HCT116 (cell line): Measurements from ENCODE around the gene METTL24. TPM values are rescaled to one million over a fixed set of nuclear protein-coding genes. Genes with fewer than 3 reads are reported as not detected.

ENCODE experiments used
- ATAC-seq: fragments of 200-7000 bp; cut with Tn5 transposase; 2 replicates; pipeline ENCODE4 v1.9.1; 2020; ENCODE audit warnings: mild to moderate bottlenecking, moderate library complexity
- BruUV-seq: library from RNA; stranded (reverse); fragments of 400-500 nt; replicated peaks from 2 replicates; lab custom pipeline; 2021; lab: Mats Ljungman, UMichigan
- CTCF ChIA-PET: fragments of 300-600 bp; sonication (Branson Sonifier 250); formaldehyde crosslinking; loops from one replicate; lab custom pipeline; 2021; ENCODE audit warnings: antibody characterized with exemption; lab: Charles Lee
- POLR2A ChIA-PET: fragments of 300-600, 350-600 bp; sonication (Branson Sonifier 250); formaldehyde crosslinking; loops from one replicate; lab custom pipeline; 2021; ENCODE audit warnings: antibody characterized with exemption; lab: Charles Lee
- RAD21 ChIA-PET, 2 experiments: fragments of 300-600 bp; sonication (Branson Sonifier 250); formaldehyde crosslinking; loops; one replicate each; lab custom pipeline; 2023; ENCODE audit warnings: low total read pairs in 2 of 2; ENCODE audit not compliant: uncharacterized antibody in 2 of 2, unreplicated experiment in 2 of 2, low non-redundant PET in 1 of 2; lab: Charles Lee
- DNase-seq: peaks from one replicate; pipeline ENCODE4 v3.0.0-alpha.2; 2010; ENCODE audit warnings: low read depth, low spot score
- H2AFZ ChIP-seq: fragments of 200-600 bp; shearing (Covaris generic), sonication (generic); 2 replicates; pipeline ENCODE4 v1.6.1; 2017; ENCODE audit warnings: low read depth, mixed run types, mixed read lengths, antibody characterized with exemption, low read length; ENCODE audit not compliant: poor library complexity, severe bottlenecking
- H3K27ac ChIP-seq: 2 replicates; pipeline ENCODE4 v1.5.1; 2012; ENCODE audit warnings: low read depth, low read length
- H3K27me3 ChIP-seq: fragments of 200-600 bp; sonication (generic); 2 replicates; pipeline ENCODE4 v1.6.1; 2016; ENCODE audit warnings: mixed run types, low read length, mixed read lengths; ENCODE audit not compliant: insufficient read depth
- H3K36me3 ChIP-seq, 2 experiments: fragments of 200-500 bp in 1 of 2; fragments of 200-600 bp in 1 of 2; sonication (Bioruptor generic) in 1 of 2; sonication (generic) in 1 of 2; 2 replicates each; pipeline versions ENCODE4 v1.5.1 to v1.6.1; 2014 to 2016; ENCODE audit warnings: low read length in 2 of 2, inconsistent platforms in 1 of 2, mixed read lengths in 1 of 2, mixed run types in 1 of 2; ENCODE audit not compliant: insufficient read depth in 2 of 2, control insufficient read depth in 1 of 2
- H3K4me1 ChIP-seq, 2 experiments: fragments of 200-600 bp in 1 of 2; sonication (generic) in 1 of 2; 2 replicates each; pipeline versions ENCODE4 v1.5.1 to v1.6.1; 2012 to 2017; ENCODE audit warnings: low read length in 2 of 2, inconsistent platforms in 1 of 2, mild to moderate bottlenecking in 1 of 2, mixed read lengths in 1 of 2, mixed run types in 1 of 2, moderate library complexity in 1 of 2; ENCODE audit not compliant: insufficient read depth in 2 of 2, control insufficient read depth in 1 of 2
- H3K4me2 ChIP-seq: fragments of 200-600 bp; sonication (generic); 2 replicates; pipeline ENCODE4 v1.6.1; 2017; ENCODE audit warnings: mixed run types, low read length, mixed read lengths
- H3K4me3 ChIP-seq, 2 experiments: fragments of 200-600 bp in 1 of 2; sonication (generic) in 1 of 2; replicated peaks in 1 of 2; 2 replicates each; pipeline ENCODE4 v1.5.1; 2011 to 2016; ENCODE audit warnings: low read length in 2 of 2, control low read depth in 1 of 2, low read depth in 1 of 2, mild to moderate bottlenecking in 1 of 2, mixed read lengths in 1 of 2, mixed run types in 1 of 2
- H3K79me2 ChIP-seq: fragments of 200-600 bp; sonication (generic); 2 replicates; pipeline ENCODE4 v1.6.1; 2017; ENCODE audit warnings: mild to moderate bottlenecking, mixed run types, low read length, moderate library complexity, mixed read lengths; ENCODE audit not compliant: insufficient read depth
- H3K9ac ChIP-seq: fragments of 200-600 bp; sonication (generic); 2 replicates; pipeline ENCODE4 v1.6.1; 2016; ENCODE audit warnings: low read length, mixed read lengths
- H3K9me2 ChIP-seq: fragments of 200-600 bp; sonication (generic), shearing (Covaris generic); 2 replicates; pipeline ENCODE4 v1.6.1; 2017; ENCODE audit warnings: mixed run types, mild to moderate bottlenecking, moderate library complexity; ENCODE audit not compliant: insufficient read depth
- H3K9me3 ChIP-seq, 2 experiments: fragments of 200-500 bp in 1 of 2; fragments of 200-600 bp in 1 of 2; sonication (Bioruptor generic) in 1 of 2; sonication (generic) in 1 of 2; 2 replicates each; pipeline ENCODE4 v1.6.1; 2014 to 2017; ENCODE audit warnings: low read length in 2 of 2, mixed read lengths in 2 of 2, inconsistent platforms in 1 of 2, low read depth in 1 of 2, mild to moderate bottlenecking in 1 of 2, mixed run types in 1 of 2, moderate library complexity in 1 of 2; ENCODE audit not compliant: control insufficient read depth in 1 of 2, insufficient read depth in 1 of 2
- H4K20me1 ChIP-seq: fragments of 200-600 bp; sonication (generic), shearing (Covaris generic); 2 replicates; pipeline ENCODE4 v1.6.1; 2017; ENCODE audit warnings: mixed run types, mild to moderate bottlenecking, moderate library complexity; ENCODE audit not compliant: insufficient read depth
- CBX3 ChIP-seq: IDR thresholded peaks from 2 replicates; pipeline ENCODE4 v1.6.1; 2012; ENCODE audit warnings: low read depth
- CEBPB ChIP-seq: IDR thresholded peaks from 2 replicates; pipeline ENCODE4 v1.6.1; 2012; ENCODE audit warnings: low read depth
- ELF1 ChIP-seq: IDR thresholded peaks from 2 replicates; pipeline ENCODE4 v1.6.1; 2012; ENCODE audit warnings: low read depth, borderline replicate concordance
- EZH2phosphoT487 ChIP-seq: fragments of 200-600 bp; IDR thresholded peaks from 2 replicates; pipeline ENCODE4 v1.6.1; 2018; ENCODE audit warnings: antibody characterized with exemption, borderline replicate concordance
- FOSL1 ChIP-seq: IDR thresholded peaks from 2 replicates; pipeline ENCODE4 v1.6.1; 2012; ENCODE audit warnings: low read depth
- JUND ChIP-seq: IDR thresholded peaks from 2 replicates; pipeline ENCODE4 v1.6.1; 2012
- RAD21 ChIP-seq: IDR thresholded peaks from 2 replicates; pipeline ENCODE4 v1.6.1; 2012; ENCODE audit warnings: low read depth, mild to moderate bottlenecking
- SP1 ChIP-seq: IDR thresholded peaks from 2 replicates; pipeline ENCODE4 v1.6.1; 2012; ENCODE audit warnings: low read depth
- TCF7L2 ChIP-seq: IDR thresholded peaks from 2 replicates; pipeline ENCODE4 v1.7.0; 2011; ENCODE audit warnings: borderline replicate concordance, inconsistent platforms; ENCODE audit not compliant: insufficient read depth, insufficient read length; ENCODE audit errors: extremely low read depth
- ZNF274 ChIP-seq: fragments of 200-500 bp; sonication (Bioruptor generic); IDR thresholded peaks from 2 replicates; pipeline ENCODE4 v1.6.1; 2014; ENCODE audit warnings: mild to moderate bottlenecking, low read depth, low read length, inconsistent platforms
- intact Hi-C: fragments of 100-400 bp; cut with micrococcal nuclease; formaldehyde crosslinking; loops from 2 replicates; pipeline ENCODE4 v1.10.0; 2022
- total RNA-seq: library from RNA; stranded (reverse); gene quantifications from one replicate; pipeline ENCODE4 v1.2.1, GENCODE V29; 2021; ENCODE audit not compliant: unreplicated experiment
- TF ChIP-seq, protein P1 (sequence below): IDR thresholded peaks from 2 replicates; pipeline ENCODE4 v1.6.1; 2012; ENCODE audit warnings: low read depth
- TF ChIP-seq, protein P2 (sequence below): IDR thresholded peaks from 2 replicates; pipeline ENCODE4 v1.6.1; 2011; ENCODE audit warnings: mild to moderate bottlenecking, low read length, moderate library complexity; ENCODE audit not compliant: insufficient replicate concordance; ENCODE audit errors: extremely low read depth
- TF ChIP-seq, protein P3 (sequence below): IDR thresholded peaks from 2 replicates; pipeline ENCODE4 v1.6.1; 2012
- TF ChIP-seq, protein P4 (sequence below): IDR thresholded peaks from 2 replicates; pipeline ENCODE4 v1.6.1; 2012

METTL24 gene
- total RNA-seq, 1 experiment from 2014 or later: not detected

DNA sequence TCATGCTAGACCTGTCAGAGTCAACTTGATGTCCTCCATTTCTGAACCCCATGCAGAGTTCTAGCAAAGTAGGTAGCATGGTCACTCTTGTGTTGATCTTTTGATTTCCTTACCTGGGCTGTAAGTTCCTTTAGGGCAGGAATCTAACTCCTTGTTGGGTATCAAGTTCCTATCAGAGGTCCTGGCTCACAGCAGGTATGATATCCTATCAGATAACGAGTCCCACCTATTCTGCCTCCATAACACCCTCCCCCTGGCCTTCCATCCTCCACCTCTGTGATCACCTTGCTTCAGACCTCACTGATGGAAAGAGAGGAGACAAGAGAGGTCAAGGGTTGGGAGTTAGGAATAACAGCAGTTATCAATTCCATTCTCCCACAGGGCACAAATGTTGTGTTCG is 101.8 kb downstream of the METTL24 start:
- POLR2A ChIA-PET: no interaction called here
- no peak for TF ChIP-seq JUND
- no peak for TF ChIP-seq EZH2phosphoT487
- no peak for TF ChIP-seq RAD21
- no peak for TF ChIP-seq ELF1
- TF ChIP-seq CBX3: no peak
- TF ChIP-seq CEBPB: no peak
- TF ChIP-seq, protein P1, sequence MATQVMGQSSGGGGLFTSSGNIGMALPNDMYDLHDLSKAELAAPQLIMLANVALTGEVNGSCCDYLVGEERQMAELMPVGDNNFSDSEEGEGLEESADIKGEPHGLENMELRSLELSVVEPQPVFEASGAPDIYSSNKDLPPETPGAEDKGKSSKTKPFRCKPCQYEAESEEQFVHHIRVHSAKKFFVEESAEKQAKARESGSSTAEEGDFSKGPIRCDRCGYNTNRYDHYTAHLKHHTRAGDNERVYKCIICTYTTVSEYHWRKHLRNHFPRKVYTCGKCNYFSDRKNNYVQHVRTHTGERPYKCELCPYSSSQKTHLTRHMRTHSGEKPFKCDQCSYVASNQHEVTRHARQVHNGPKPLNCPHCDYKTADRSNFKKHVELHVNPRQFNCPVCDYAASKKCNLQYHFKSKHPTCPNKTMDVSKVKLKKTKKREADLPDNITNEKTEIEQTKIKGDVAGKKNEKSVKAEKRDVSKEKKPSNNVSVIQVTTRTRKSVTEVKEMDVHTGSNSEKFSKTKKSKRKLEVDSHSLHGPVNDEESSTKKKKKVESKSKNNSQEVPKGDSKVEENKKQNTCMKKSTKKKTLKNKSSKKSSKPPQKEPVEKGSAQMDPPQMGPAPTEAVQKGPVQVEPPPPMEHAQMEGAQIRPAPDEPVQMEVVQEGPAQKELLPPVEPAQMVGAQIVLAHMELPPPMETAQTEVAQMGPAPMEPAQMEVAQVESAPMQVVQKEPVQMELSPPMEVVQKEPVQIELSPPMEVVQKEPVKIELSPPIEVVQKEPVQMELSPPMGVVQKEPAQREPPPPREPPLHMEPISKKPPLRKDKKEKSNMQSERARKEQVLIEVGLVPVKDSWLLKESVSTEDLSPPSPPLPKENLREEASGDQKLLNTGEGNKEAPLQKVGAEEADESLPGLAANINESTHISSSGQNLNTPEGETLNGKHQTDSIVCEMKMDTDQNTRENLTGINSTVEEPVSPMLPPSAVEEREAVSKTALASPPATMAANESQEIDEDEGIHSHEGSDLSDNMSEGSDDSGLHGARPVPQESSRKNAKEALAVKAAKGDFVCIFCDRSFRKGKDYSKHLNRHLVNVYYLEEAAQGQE: no peak
- TF ChIP-seq, protein P2, sequence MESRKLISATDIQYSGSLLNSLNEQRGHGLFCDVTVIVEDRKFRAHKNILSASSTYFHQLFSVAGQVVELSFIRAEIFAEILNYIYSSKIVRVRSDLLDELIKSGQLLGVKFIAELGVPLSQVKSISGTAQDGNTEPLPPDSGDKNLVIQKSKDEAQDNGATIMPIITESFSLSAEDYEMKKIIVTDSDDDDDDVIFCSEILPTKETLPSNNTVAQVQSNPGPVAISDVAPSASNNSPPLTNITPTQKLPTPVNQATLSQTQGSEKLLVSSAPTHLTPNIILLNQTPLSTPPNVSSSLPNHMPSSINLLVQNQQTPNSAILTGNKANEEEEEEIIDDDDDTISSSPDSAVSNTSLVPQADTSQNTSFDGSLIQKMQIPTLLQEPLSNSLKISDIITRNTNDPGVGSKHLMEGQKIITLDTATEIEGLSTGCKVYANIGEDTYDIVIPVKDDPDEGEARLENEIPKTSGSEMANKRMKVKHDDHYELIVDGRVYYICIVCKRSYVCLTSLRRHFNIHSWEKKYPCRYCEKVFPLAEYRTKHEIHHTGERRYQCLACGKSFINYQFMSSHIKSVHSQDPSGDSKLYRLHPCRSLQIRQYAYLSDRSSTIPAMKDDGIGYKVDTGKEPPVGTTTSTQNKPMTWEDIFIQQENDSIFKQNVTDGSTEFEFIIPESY: no peak
- TF ChIP-seq FOSL1: no peak
- TF ChIP-seq SP1: no peak
- TF ChIP-seq, protein P3, sequence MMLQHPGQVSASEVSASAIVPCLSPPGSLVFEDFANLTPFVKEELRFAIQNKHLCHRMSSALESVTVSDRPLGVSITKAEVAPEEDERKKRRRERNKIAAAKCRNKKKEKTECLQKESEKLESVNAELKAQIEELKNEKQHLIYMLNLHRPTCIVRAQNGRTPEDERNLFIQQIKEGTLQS: no peak
- no peak for TF ChIP-seq ZNF274
- no peak for TF ChIP-seq TCF7L2
- TF ChIP-seq, protein P4, sequence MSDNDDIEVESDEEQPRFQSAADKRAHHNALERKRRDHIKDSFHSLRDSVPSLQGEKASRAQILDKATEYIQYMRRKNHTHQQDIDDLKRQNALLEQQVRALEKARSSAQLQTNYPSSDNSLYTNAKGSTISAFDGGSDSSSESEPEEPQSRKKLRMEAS: no peak
- Histone ChIP-seq H3K27me3 (peaks cover 3% of the 10 kb centered on the region; the same call in 1 of the 2 replicates), H2AFZ (no peak overlapping the region), H3K4me1 (no peaks in the 10 kb centered on the region), H3K9ac (no peak overlapping the region), H3K4me2 (no peak overlapping the region), H3K9me2 (no peaks in the 10 kb centered on the region), H3K9me3 (no peaks in the 10 kb centered on the region), H4K20me1 (no peaks in the 10 kb centered on the region), H3K79me2 (no peaks in the 10 kb centered on the region), H3K4me3 (no peak overlapping the region), H3K36me3 (no peaks in the 10 kb centered on the region), H3K27ac (no peak overlapping the region)
- intact Hi-C loops: no loop called here
- no TSS peak for BruUV-seq
- CTCF ChIA-PET: no interaction called here
- DNase-seq (no peak), ATAC-seq (no peak)
- RAD21 ChIA-PET: no interaction called here
